Endothelial cell of umbilical vein (primary cell): ENCODE results near the gene RRAS.

ENCODE experiments used
- CTCF ChIP-seq, 2 donors: IDR thresholded peaks; 1 replicate in 1 of 2; 2 replicates in 1 of 2; pipeline ENCODE4 v1.5.1; 2011; ENCODE audit warnings: low read length in 2 of 2, mild to moderate bottlenecking in 2 of 2, moderate library complexity in 2 of 2, control low read depth in 1 of 2, inconsistent platforms in 1 of 2, low read depth in 1 of 2; ENCODE audit not compliant: insufficient read depth in 1 of 2; ENCODE audit errors: extremely low read depth in 1 of 2
- EZH2 ChIP-seq: IDR thresholded peaks from 2 replicates; pipeline ENCODE4 v1.6.1; 2012; ENCODE audit warnings: borderline replicate concordance, low read depth, mild to moderate bottlenecking, moderate library complexity, low read length, inconsistent platforms; ENCODE audit not compliant: severe bottlenecking
- FOS ChIP-seq: IDR thresholded peaks from 2 replicates; pipeline ENCODE4 v1.6.1; 2011; ENCODE audit warnings: mild to moderate bottlenecking, low read length, moderate library complexity, borderline replicate concordance; ENCODE audit not compliant: insufficient read depth
- GATA2 ChIP-seq: IDR thresholded peaks from 2 replicates; pipeline ENCODE4 v1.7.0; 2011; ENCODE audit warnings: low read depth, mild to moderate bottlenecking, moderate library complexity, mixed read lengths, low read length; ENCODE audit not compliant: insufficient read length, insufficient read depth
- MYC ChIP-seq: IDR thresholded peaks from one replicate; pipeline ENCODE4 v1.6.1; 2011; ENCODE audit warnings: mild to moderate bottlenecking, low read depth, low read length
- POLR2A ChIP-seq: IDR thresholded peaks from 2 replicates; pipeline ENCODE4 v1.6.1; 2012; ENCODE audit warnings: low read depth, mild to moderate bottlenecking, control low read depth, low read length
- POLR2AphosphoS5 ChIP-seq: IDR thresholded peaks from 2 replicates; pipeline ENCODE4 v1.6.1; 2012; ENCODE audit warnings: low read depth, mild to moderate bottlenecking, control low read depth, low read length, moderate library complexity; ENCODE audit not compliant: insufficient read depth
- TF ChIP-seq, protein P1 (sequence below): IDR thresholded peaks from 2 replicates; pipeline ENCODE4 v1.6.1; 2011; ENCODE audit not compliant: insufficient read depth, insufficient read length

DNA sequence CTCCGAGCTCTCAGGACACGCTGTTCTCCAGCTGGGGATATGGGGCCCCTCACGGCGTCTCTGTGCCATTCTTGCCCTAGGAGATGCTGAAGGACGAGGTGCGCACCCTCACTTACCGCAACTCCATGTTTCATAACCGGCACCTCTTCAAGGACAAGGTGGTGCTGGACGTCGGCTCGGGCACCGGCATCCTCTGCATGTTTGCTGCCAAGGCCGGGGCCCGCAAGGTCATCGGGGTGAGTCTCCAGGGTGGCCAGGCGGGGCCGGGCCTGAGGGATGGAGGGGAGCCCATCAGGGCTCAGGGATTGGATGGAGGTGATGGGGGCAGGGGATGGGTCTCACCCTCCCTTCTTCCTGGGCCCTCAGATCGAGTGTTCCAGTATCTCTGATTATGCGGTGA lies 41.9 kb upstream of the RRAS start:
- TF ChIP-seq CTCF (IDR thresholded peaks at IDR 0.05; ENCODE audit: extremely low read depth in 1 of 2, insufficient read depth in 1 of 2, low read depth in 1 of 2, low read length in 2 of 2) (no peak), EZH2 (no peak), POLR2AphosphoS5 (no peak), POLR2A (no peak), GATA2 (no peak), MYC (no peak), FOS (no peak)
- TF ChIP-seq, protein P1, sequence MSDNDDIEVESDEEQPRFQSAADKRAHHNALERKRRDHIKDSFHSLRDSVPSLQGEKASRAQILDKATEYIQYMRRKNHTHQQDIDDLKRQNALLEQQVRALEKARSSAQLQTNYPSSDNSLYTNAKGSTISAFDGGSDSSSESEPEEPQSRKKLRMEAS, result no peak
